ENCODE measurements around the gene CBS.
"Not testable (repeated sequence)": the region's sequence is repeated elsewhere in the genome, so short reads cannot be mapped to it uniquely, and the experiment has no call there.

The CBS gene

GRCh38 chr21:43101676-43102075 is 26.0 kb upstream of the CBS start:
- H3K79me2 ChIP-seq (ENCODE audit: low read length); H3K4me3 ChIP-seq (ENCODE audit: low read length); H4K20me1 ChIP-seq (ENCODE audit: insufficient read depth, low read length); H3K4me1 ChIP-seq (ENCODE audit: low read length); H2AFZ ChIP-seq (ENCODE audit: low read depth, low read length); H3K27me3 ChIP-seq (ENCODE audit: low read depth, low read length); H3K9me3 ChIP-seq (ENCODE audit: insufficient read depth, low read length); H3K27ac ChIP-seq (ENCODE audit: low read length); H3K36me3 ChIP-seq (replicated peaks; ENCODE audit: low read depth, low read length); H3K4me2 ChIP-seq (ENCODE audit: low read length); H3K9ac ChIP-seq (ENCODE audit: low read length): not testable (repeated sequence)

GRCh38 chr21:43101000-43101399 is 25.4 kb upstream of the CBS start:
- not testable (repeated sequence) for H2AFZ ChIP-seq (ENCODE audit: low read depth, low read length); H3K4me1 ChIP-seq (ENCODE audit: low read length); H3K27ac ChIP-seq (ENCODE audit: low read length); H3K27me3 ChIP-seq (ENCODE audit: low read depth, low read length); H3K9me3 ChIP-seq (ENCODE audit: insufficient read depth, low read length); H3K4me2 ChIP-seq (ENCODE audit: low read length); H4K20me1 ChIP-seq (ENCODE audit: insufficient read depth, low read length); H3K4me3 ChIP-seq (ENCODE audit: low read length); H3K36me3 ChIP-seq (replicated peaks; ENCODE audit: low read depth, low read length); H3K79me2 ChIP-seq (ENCODE audit: low read length); H3K9ac ChIP-seq (ENCODE audit: low read length)

GRCh38 chr21:43091979-43092614 is 16.5 kb upstream of the CBS start:
- not testable (repeated sequence) for H3K4me1 ChIP-seq (ENCODE audit: low read length); H2AFZ ChIP-seq (ENCODE audit: low read depth, low read length); H3K9me3 ChIP-seq (ENCODE audit: insufficient read depth, low read length); H3K4me3 ChIP-seq (ENCODE audit: low read length); H3K4me2 ChIP-seq (ENCODE audit: low read length); H3K9ac ChIP-seq (ENCODE audit: low read length); H3K27ac ChIP-seq (ENCODE audit: low read length); H3K79me2 ChIP-seq (ENCODE audit: low read length); H3K27me3 ChIP-seq (ENCODE audit: low read depth, low read length); H3K36me3 ChIP-seq (replicated peaks; ENCODE audit: low read depth, low read length); H4K20me1 ChIP-seq (ENCODE audit: insufficient read depth, low read length)

- H3K27ac ChIP-seq (ENCODE audit: low read length); H3K4me3 ChIP-seq (ENCODE audit: low read length); H3K27me3 ChIP-seq (ENCODE audit: low read depth, low read length); H2AFZ ChIP-seq (ENCODE audit: low read depth, low read length); H3K36me3 ChIP-seq (replicated peaks; ENCODE audit: low read depth, low read length); H3K79me2 ChIP-seq (ENCODE audit: low read length); H4K20me1 ChIP-seq (ENCODE audit: insufficient read depth, low read length); H3K9ac ChIP-seq (ENCODE audit: low read length); H3K4me2 ChIP-seq (ENCODE audit: low read length); H3K9me3 ChIP-seq (ENCODE audit: insufficient read depth, low read length); H3K4me1 ChIP-seq (ENCODE audit: low read length): not testable (repeated sequence)
These were observed 15.3 kb upstream of the CBS start for GRCh38 chr21:43090947-43091346.

GRCh38 chr21:43089463-43089862 is 13.8 kb upstream of the CBS start:
- not testable (repeated sequence) for H3K4me1 ChIP-seq (ENCODE audit: low read length); H3K4me3 ChIP-seq (ENCODE audit: low read length); H2AFZ ChIP-seq (ENCODE audit: low read depth, low read length); H3K4me2 ChIP-seq (ENCODE audit: low read length); H3K27me3 ChIP-seq (ENCODE audit: low read depth, low read length); H4K20me1 ChIP-seq (ENCODE audit: insufficient read depth, low read length); H3K9ac ChIP-seq (ENCODE audit: low read length); H3K27ac ChIP-seq (ENCODE audit: low read length); H3K36me3 ChIP-seq (replicated peaks; ENCODE audit: low read depth, low read length); H3K79me2 ChIP-seq (ENCODE audit: low read length); H3K9me3 ChIP-seq (ENCODE audit: insufficient read depth, low read length)

GRCh38 chr21:43082587-43083300 is 7.1 kb upstream of the CBS start:
- H4K20me1 ChIP-seq (ENCODE audit: insufficient read depth, low read length); H3K79me2 ChIP-seq (ENCODE audit: low read length); H3K27me3 ChIP-seq (ENCODE audit: low read depth, low read length); H3K4me2 ChIP-seq (ENCODE audit: low read length); H3K27ac ChIP-seq (ENCODE audit: low read length); H3K4me1 ChIP-seq (ENCODE audit: low read length); H3K4me3 ChIP-seq (ENCODE audit: low read length); H3K9me3 ChIP-seq (ENCODE audit: insufficient read depth, low read length); H3K36me3 ChIP-seq (replicated peaks; ENCODE audit: low read depth, low read length); H3K9ac ChIP-seq (ENCODE audit: low read length); H2AFZ ChIP-seq (ENCODE audit: low read depth, low read length): not testable (repeated sequence)

GRCh38 chr21:43076643-43077042 is 1.0 kb upstream of the CBS start:
- H2AFZ ChIP-seq (ENCODE audit: low read depth, low read length); H3K9ac ChIP-seq (ENCODE audit: low read length); H4K20me1 ChIP-seq (ENCODE audit: insufficient read depth, low read length); H3K4me1 ChIP-seq (ENCODE audit: low read length); H3K4me2 ChIP-seq (ENCODE audit: low read length); H3K9me3 ChIP-seq (ENCODE audit: insufficient read depth, low read length); H3K79me2 ChIP-seq (ENCODE audit: low read length); H3K27me3 ChIP-seq (ENCODE audit: low read depth, low read length); H3K4me3 ChIP-seq (ENCODE audit: low read length); H3K36me3 ChIP-seq (replicated peaks; ENCODE audit: low read depth, low read length); H3K27ac ChIP-seq (ENCODE audit: low read length): not testable (repeated sequence)

GRCh38 chr21:43076023-43076637 is 495 bp upstream of the CBS start:
- not testable (repeated sequence) for H3K27me3 ChIP-seq (ENCODE audit: low read depth, low read length); H3K4me3 ChIP-seq (ENCODE audit: low read length); H4K20me1 ChIP-seq (ENCODE audit: insufficient read depth, low read length); H3K9me3 ChIP-seq (ENCODE audit: insufficient read depth, low read length); H3K4me1 ChIP-seq (ENCODE audit: low read length); H3K36me3 ChIP-seq (replicated peaks; ENCODE audit: low read depth, low read length); H2AFZ ChIP-seq (ENCODE audit: low read depth, low read length); H3K79me2 ChIP-seq (ENCODE audit: low read length); H3K4me2 ChIP-seq (ENCODE audit: low read length); H3K27ac ChIP-seq (ENCODE audit: low read length); H3K9ac ChIP-seq (ENCODE audit: low read length)

GRCh38 chr21:43074401-43075169 is 1.1 kb downstream of the CBS start:
- not testable (repeated sequence) for H3K4me1 ChIP-seq (ENCODE audit: low read length); H3K27me3 ChIP-seq (ENCODE audit: low read depth, low read length); H3K4me3 ChIP-seq (ENCODE audit: low read length); H3K9me3 ChIP-seq (ENCODE audit: insufficient read depth, low read length); H3K27ac ChIP-seq (ENCODE audit: low read length); H4K20me1 ChIP-seq (ENCODE audit: insufficient read depth, low read length); H3K9ac ChIP-seq (ENCODE audit: low read length); H3K79me2 ChIP-seq (ENCODE audit: low read length); H3K4me2 ChIP-seq (ENCODE audit: low read length); H3K36me3 ChIP-seq (replicated peaks; ENCODE audit: low read depth, low read length); H2AFZ ChIP-seq (ENCODE audit: low read depth, low read length)
